HG03469 (cell line): ENCODE data around the gene CAPRIN1.
A peak's percentile ranks its signal among the peaks of the same experiment; 100 is the strongest.
"Not testable (repeated sequence)": the region's sequence is repeated elsewhere in the genome, so short reads cannot be mapped to it uniquely, and the experiment has no call there.

Experiments used
- ATAC-seq: cut with Tn5 transposase; IDR thresholded peaks from one replicate; pipeline ENCODE4 v1.9.1; 2021; ENCODE audit warnings: mild to moderate bottlenecking, moderate library complexity, moderate number of reproducible peaks; ENCODE audit not compliant: unreplicated experiment

CAPRIN1 gene

DNA sequence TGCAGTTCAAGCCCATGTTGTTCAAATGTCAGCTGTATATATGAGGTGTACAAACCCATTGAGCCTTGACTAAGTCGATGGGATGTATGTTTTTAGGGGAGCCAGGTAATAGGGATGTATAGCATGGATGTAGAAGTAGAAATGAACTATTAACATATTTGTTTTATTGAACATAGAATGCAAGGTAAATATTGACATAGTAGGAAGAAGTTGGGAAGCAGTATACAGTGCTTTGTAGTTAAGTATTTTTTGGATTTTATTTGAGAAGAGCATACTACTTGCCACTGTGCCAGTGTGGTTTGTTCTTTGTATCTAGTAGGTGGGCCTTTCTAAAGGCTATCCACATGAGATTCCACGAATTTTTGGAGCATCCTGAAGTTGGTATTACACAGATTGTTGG is 33.1 kb downstream of the CAPRIN1 start:
- ATAC-seq, result no peak

DNA sequence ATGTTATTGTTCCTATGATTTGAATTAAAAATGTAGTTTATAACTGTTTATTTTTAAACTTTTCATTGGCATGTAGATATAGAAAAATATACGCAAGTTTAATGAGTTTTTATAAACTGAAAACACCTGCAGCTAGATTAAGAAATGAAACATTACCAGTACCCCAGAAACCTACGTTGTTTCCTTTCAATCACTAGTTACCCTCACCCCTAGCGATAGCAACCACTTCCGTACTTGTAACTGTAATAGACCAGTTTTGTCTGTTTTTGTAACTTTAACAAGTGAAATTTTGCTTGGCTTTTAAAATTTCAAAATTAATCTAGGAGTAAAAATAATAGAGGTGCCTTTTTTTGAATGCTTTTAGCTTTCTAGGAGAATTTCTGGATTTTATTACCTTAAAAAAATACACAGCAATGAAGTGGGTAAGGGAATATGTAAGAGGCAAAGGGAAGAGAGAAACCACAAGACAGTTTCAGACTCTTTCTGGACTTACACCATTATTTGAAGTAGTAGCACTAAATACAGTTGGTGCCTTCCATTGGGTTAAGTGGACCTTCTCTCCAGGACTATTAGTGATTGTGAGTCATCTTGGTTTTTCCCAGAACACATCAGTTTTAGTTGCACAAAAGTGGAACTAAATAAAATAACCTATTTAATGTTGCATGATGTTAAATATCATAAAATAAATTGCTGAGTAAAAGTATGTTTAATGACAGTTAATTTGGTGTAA is 35.2 kb downstream of the CAPRIN1 start:
- no peak for ATAC-seq

DNA sequence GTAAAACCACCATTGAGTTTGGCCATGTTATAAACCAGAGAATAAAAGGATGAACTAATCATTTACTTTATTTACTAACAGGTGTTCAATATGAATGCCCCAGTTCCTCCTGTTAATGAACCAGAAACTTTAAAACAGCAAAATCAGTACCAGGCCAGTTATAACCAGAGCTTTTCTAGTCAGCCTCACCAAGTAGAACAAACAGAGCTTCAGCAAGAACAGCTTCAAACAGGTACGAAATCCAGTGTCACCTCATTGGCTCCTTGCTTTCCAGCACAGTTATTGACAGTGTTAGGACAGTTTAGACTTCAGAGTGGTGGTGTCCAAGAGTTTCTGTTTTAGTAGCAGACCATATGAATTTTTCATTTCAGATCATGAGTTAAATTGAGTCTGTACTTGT is 40.3 kb downstream of the CAPRIN1 start:
- no peak for ATAC-seq

DNA sequence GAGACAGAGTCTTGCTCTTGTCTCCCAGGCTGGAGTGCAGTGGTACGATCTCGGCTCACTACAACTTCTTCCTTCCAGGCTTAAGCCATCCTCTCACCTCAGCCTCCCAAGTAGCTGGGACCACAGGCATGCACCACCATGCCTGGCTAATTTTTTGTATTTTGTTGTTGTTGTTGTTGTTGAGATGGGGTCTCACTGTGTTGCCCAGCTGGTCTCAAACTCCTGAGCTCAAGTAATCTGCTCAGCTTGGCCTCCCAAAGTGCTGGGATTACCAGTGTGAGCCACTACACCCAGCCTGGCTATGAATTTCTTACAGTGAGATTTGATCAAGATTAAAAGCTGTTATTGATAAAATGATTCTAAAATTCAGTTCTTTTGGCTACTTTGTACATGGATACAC is 43.4 kb downstream of the CAPRIN1 start:
- ATAC-seq, result not testable (repeated sequence)

- ATAC-seq, result no peak
Observed at GRCh38 chr11:34098813-34099212, 47.3 kb downstream of the CAPRIN1 start.

- no peak for ATAC-seq
Observed at GRCh38 chr11:34104680-34105078, 53.1 kb downstream of the CAPRIN1 start.

DNA sequence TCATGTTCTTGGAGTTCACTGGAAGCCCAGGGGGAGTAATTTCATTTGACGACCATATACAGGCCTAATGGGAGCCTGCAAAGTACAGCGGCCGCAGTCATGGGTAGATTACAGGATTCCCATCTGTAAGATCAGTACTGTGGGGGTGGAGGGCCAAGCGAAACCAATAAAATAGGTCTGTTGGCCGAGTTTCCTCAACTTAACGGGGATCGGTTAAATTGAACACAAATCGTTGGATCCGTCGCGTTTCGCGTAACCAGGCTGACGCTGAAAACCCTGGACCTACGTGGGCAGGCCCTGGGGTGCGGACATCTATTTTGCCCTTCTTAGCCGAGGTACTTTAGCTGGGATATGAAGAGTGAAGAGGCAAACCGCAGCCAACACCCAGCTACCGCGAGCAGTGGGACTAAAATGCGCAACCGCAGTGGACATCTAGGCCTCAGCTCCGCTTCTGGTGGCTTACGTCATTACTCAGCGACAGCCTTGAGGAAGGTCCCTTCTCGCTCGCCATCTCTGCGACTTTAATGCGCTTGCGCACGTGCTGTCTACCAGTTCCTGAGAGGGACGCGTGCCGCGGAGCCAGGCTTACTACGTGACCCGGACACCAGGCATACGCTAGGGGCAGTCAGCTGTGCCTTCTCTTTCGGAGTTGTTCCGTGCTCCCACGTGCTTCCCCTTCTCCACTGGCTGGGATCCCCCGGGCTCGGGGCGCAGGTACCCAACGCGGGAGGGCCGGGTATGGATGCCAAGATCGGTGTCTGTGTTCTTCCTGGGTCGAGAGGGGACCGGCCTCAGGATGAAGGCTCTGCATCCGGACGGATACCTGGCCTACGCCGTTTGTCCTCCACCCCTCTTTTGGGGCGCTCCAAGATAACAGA is 53.8 kb downstream of the CAPRIN1 start, which contains the start of gene NAT10:
Gene NAT10, plus strand, starts transcription at position 551 of the 878 bp plus-strand sequence. CDS start 2,597 bp downstream, outside the sequence.
- peak; percentile 90 for ATAC-seq

GRCh38 chr11:34105957-34106504 is 54.5 kb downstream of the CAPRIN1 start:
- peak; percentile 3 for ATAC-seq

GRCh38 chr11:34111722-34112270 is 60.3 kb downstream of the CAPRIN1 start:
- ATAC-seq, result no peak

DNA sequence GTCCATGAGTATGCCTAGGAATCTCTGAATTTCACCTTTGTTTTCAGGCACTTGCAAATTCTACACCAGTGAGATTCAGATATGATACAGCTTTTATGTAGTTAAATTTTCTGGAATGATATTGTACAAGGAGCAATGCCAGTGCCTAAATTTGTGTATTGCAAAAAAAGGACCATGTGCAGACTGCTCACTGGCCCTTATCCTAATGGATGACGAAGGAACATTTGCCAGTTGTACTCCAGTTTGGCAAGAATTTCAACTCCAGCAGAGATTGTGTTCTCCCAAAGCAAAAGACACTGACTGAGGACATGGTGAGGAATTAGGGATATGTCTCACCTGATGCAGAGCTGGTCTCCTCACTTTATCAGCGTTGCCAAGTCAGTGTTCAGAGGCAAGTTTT is 62.5 kb downstream of the CAPRIN1 start:
- ATAC-seq, result no peak

- ATAC-seq, result no peak
Observed at GRCh38 chr11:34114471-34114870, 62.9 kb downstream of the CAPRIN1 start.

DNA sequence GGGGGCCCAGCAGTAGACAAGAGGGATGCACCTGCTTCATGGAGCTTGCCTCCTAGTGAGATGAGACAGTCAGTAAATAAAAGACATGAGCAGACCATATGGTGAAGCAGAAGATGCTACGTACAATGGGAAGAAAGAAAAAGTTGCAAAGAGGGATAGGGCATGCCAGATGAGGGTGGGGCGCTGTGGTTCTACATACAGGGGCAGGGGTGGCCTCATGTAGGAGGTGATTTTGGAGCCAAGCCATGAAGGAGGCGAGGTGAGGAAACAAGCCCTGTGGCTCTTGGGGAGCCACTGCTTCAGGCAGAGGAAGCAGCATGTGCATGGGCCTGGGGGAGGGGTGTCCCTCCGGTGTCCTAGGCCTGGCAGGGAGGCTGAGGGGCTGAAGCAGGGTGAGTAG is 69.1 kb downstream of the CAPRIN1 start:
- no peak for ATAC-seq

DNA sequence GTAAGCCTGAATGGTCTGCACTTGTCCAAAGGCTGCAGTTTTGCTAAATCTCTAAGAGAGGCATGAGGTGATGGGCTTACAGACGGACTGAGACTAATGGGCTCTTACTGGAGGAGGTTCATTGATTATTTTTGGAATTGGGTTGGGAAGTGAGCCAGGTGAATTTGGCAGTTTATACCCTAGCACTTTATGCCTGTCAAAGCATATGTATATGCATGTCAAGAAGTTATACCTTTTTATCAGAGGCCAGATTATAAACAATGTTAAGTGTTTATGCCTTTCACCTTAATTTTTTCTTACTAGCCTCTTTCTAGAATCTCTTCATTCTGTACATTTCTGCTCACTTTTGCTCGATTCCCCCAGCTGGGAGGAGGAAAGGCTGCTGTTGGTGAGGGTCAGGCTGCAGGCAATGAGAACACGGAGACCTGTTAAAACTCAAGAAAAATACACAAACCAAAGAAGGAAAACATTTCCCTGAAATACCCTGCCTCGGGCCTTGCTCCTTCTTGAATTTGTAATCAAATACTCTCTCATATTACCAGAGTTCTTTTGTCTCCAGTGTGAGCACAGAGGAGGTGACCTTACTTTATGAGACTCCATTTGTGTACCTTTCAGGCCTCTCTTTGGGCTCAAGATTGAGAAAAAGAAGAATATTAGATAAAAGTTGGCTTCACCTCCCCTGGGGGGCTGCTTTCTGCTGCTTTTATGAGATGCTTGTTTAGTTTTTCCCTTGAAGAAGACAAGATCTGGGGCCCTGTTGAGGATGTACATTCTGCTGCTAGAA is 73.5 kb downstream of the CAPRIN1 start:
- ATAC-seq, result no peak

- no peak for ATAC-seq
Observed at GRCh38 chr11:34126959-34127848, 75.7 kb downstream of the CAPRIN1 start.

- ATAC-seq, result no peak
Observed at GRCh38 chr11:34128824-34129223, 77.3 kb downstream of the CAPRIN1 start.

- no peak for ATAC-seq
Observed at GRCh38 chr11:34132261-34132965, 80.9 kb downstream of the CAPRIN1 start.

DNA sequence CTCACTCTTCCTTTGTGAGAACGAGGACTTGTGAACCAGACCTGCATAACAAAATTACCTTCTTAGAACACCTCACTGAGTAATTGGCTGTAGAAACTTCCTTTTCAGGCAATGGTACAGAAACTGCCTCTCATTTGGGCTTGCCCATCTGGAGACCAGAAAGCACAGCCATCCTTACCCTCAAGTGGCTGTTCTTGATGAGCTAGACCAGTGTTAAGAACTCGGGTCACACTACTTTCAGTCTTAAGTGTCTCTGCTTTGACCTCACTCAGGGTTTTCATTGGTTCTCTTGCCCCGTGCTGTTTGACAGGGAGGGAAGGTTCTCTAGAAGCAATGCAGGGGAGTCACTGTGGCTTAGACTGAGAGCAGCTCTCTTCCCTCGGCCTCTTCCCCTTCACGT is 83.2 kb downstream of the CAPRIN1 start:
- ATAC-seq, result no peak

- no peak for ATAC-seq
Observed at GRCh38 chr11:34135439-34135838, 83.9 kb downstream of the CAPRIN1 start.

- no peak for ATAC-seq
Observed at GRCh38 chr11:34136420-34136819, 84.9 kb downstream of the CAPRIN1 start.
